ENCODE measurements around the gene GADD45GIP1.
A peak's percentile ranks its signal among the peaks of the same experiment; 100 is the strongest.
"Not testable (repeated sequence)": the region's sequence is repeated elsewhere in the genome, so short reads cannot be mapped to it uniquely, and the experiment has no call there.

GADD45GIP1 gene

GRCh38 chr19:12930002-12930645, 26.9 kb downstream of the GADD45GIP1 start:
- DNase-seq (ENCODE audit: low read depth) = peak; percentile 55
- peak; percentile 39 for TF ChIP-seq CTCF (IDR thresholded peaks at IDR 0.05; ENCODE audit: low read depth, low read length)
- peak; percentile 64 for TF ChIP-seq MAX (IDR thresholded peaks at IDR 0.05; ENCODE audit: low read depth, low read length)
- peak; percentile 48; the same call in 1 of the 2 replicates for TF ChIP-seq MYC (IDR thresholded peaks at IDR 0.05; ENCODE audit: low read depth, low read length)
- no peak for TF ChIP-seq POLR2A (IDR thresholded peaks at IDR 0.05; ENCODE audit: extremely low read depth, insufficient read length)
- peak overlapping the region; percentile 25 for H3K4me3 ChIP-seq (ENCODE audit: low read depth, low read length)

- no peak for DNase-seq (ENCODE audit: low read depth)
- TF ChIP-seq CTCF (IDR thresholded peaks at IDR 0.05; ENCODE audit: low read depth, low read length) = no peak
- TF ChIP-seq MAX (IDR thresholded peaks at IDR 0.05; ENCODE audit: low read depth, low read length) = no peak
- no peak for TF ChIP-seq MYC (IDR thresholded peaks at IDR 0.05; ENCODE audit: low read depth, low read length)
- no peak for TF ChIP-seq POLR2A (IDR thresholded peaks at IDR 0.05; ENCODE audit: extremely low read depth, insufficient read length)
- no peak overlapping the region for H3K4me3 ChIP-seq (ENCODE audit: low read depth, low read length)
These were observed 32.3 kb downstream of the GADD45GIP1 start for GRCh38 chr19:12924621-12925310.

GRCh38 chr19:12922959-12923358, 34.1 kb downstream of the GADD45GIP1 start:
- H3K4me3 ChIP-seq (ENCODE audit: low read depth, low read length) = no peak overlapping the region
- DNase-seq (ENCODE audit: low read depth) = no peak
- no peak for TF ChIP-seq CTCF (IDR thresholded peaks at IDR 0.05; ENCODE audit: low read depth, low read length)
- no peak for TF ChIP-seq MYC (IDR thresholded peaks at IDR 0.05; ENCODE audit: low read depth, low read length)
- TF ChIP-seq MAX (IDR thresholded peaks at IDR 0.05; ENCODE audit: low read depth, low read length) = no peak
- TF ChIP-seq POLR2A (IDR thresholded peaks at IDR 0.05; ENCODE audit: extremely low read depth, insufficient read length) = no peak

GRCh38 chr19:12921047-12921446, 36.0 kb downstream of the GADD45GIP1 start:
- no peak overlapping the region for H3K4me3 ChIP-seq (ENCODE audit: low read depth, low read length)
- no peak for DNase-seq (ENCODE audit: low read depth)
- TF ChIP-seq MYC (IDR thresholded peaks at IDR 0.05; ENCODE audit: low read depth, low read length) (no peak), CTCF (IDR thresholded peaks at IDR 0.05; ENCODE audit: low read depth, low read length) (no peak), POLR2A (IDR thresholded peaks at IDR 0.05; ENCODE audit: extremely low read depth, insufficient read length) (no peak), MAX (IDR thresholded peaks at IDR 0.05; ENCODE audit: low read depth, low read length) (no peak)

- TF ChIP-seq MYC (IDR thresholded peaks at IDR 0.05; ENCODE audit: low read depth, low read length) = no peak
- no peak for TF ChIP-seq POLR2A (IDR thresholded peaks at IDR 0.05; ENCODE audit: extremely low read depth, insufficient read length)
- no peak for TF ChIP-seq MAX (IDR thresholded peaks at IDR 0.05; ENCODE audit: low read depth, low read length)
- no peak for TF ChIP-seq CTCF (IDR thresholded peaks at IDR 0.05; ENCODE audit: low read depth, low read length)
- DNase-seq (ENCODE audit: low read depth) = no peak
- no peak overlapping the region for H3K4me3 ChIP-seq (ENCODE audit: low read depth, low read length)
These were observed 38.8 kb downstream of the GADD45GIP1 start for GRCh38 chr19:12918253-12918652.

- not testable (repeated sequence) for DNase-seq (ENCODE audit: low read depth); H3K4me3 ChIP-seq (ENCODE audit: low read depth, low read length)
These were observed 41.2 kb downstream of the GADD45GIP1 start for GRCh38 chr19:12915860-12916259.

Data from NB4 (cell line).